ENCODE data around the gene TMEM8B. TPM values are rescaled to one million over a fixed set of nuclear protein-coding genes. Genes with fewer than 3 reads are reported as not detected.

The TMEM8B gene
- total and polyA plus RNA-seq, 10 donors = 2.9 to 9.8 (median 6.2) TPM

- Histone ChIP-seq H3K27ac (no peak overlapping the region), H3K36me3 (peaks cover 0 to 42% (median 9%) of the 10 kb centered on the region in 6 donors), H3K4me3 (no peak overlapping the region), H3K27me3 (replicated peaks in 1 of 7) (no peaks in the 10 kb centered on the region), H3K9me3 (no peaks in the 10 kb centered on the region), H3K4me1 (peaks cover 0 to 6% (median under 1%) of the 10 kb centered on the region in 6 donors)
- no peak for DNase-seq
- TF ChIP-seq POLR2A (IDR thresholded peaks at IDR 0.05) = no peak
- TF ChIP-seq CTCF (IDR thresholded peaks at IDR 0.05 in 8 of 11, conservative IDR thresholded peaks at IDR 0.05 in 3 of 11) = no peak
- no peak for TF ChIP-seq POLR2AphosphoS5 (IDR thresholded peaks at IDR 0.05)
- WGBS, 5 donors = 93 to 94% (median 93%) methylated on average over 6 of the region's 6 CpGs
- intact Hi-C loops (cut with DNase I; ENCODE audit: low total_unique reads) = no loop called here
These were observed 31.5 kb upstream of the TMEM8B start for GRCh38 chr9:35797311-35798109.

GRCh38 chr9:35798658-35799374 lies 30.2 kb upstream of the TMEM8B start:
- TF ChIP-seq POLR2A (IDR thresholded peaks at IDR 0.05) (no peak), POLR2AphosphoS5 (IDR thresholded peaks at IDR 0.05) (no peak), CTCF (IDR thresholded peaks at IDR 0.05 in 8 of 11, conservative IDR thresholded peaks at IDR 0.05 in 3 of 11) (no peak)
- 82 to 94% (median 89%) methylated on average over 4 of the region's 4 CpGs for WGBS, 5 donors
- H3K4me3 ChIP-seq = no peak overlapping the region
- DNase-seq = no peak
- H3K27ac ChIP-seq = no peak overlapping the region
- intact Hi-C loops (cut with DNase I; ENCODE audit: low total_unique reads) = no loop called here
- H3K9me3 ChIP-seq = no peaks in the 10 kb centered on the region
- H3K27me3 ChIP-seq (replicated peaks in 1 of 7) = no peaks in the 10 kb centered on the region
- H3K36me3 ChIP-seq = peaks cover 0 to 38% (median 13%) of the 10 kb centered on the region in 6 donors
- no peaks in the 10 kb centered on the region for H3K4me1 ChIP-seq

GRCh38 chr9:35800530-35800929 lies 28.5 kb upstream of the TMEM8B start:
- Histone ChIP-seq H3K9me3 (no peaks in the 10 kb centered on the region), H3K4me1 (no peaks in the 10 kb centered on the region), H3K4me3 (no peak overlapping the region), H3K36me3 (peaks cover 0 to 37% (median 13%) of the 10 kb centered on the region in 6 donors), H3K27me3 (replicated peaks in 1 of 7) (no peaks in the 10 kb centered on the region), H3K27ac (no peak overlapping the region)
- intact Hi-C loops (cut with DNase I; ENCODE audit: low total_unique reads) = loop anchor here (10.0 kb wide), 2 partner anchors 56 to 224 kb away; partner anchors contain the start of genes GBA2 and RGP1
- 84 to 95% (median 90%) methylated on average over 7 of the region's 7 CpGs for WGBS, 5 donors
- TF ChIP-seq POLR2AphosphoS5 (IDR thresholded peaks at IDR 0.05) (no peak), CTCF (IDR thresholded peaks at IDR 0.05 in 8 of 11, conservative IDR thresholded peaks at IDR 0.05 in 3 of 11) (no peak), POLR2A (IDR thresholded peaks at IDR 0.05) (no peak)
- DNase-seq = no peak
